ENCODE results near the gene RABAC1. TPM values are rescaled to one million over a fixed set of nuclear protein-coding genes. Genes with fewer than 3 reads are reported as not detected.

RABAC1 gene
- total and polyA plus RNA-seq, 11 donors: 43.2 to 217 (median 87.6) TPM

DNA sequence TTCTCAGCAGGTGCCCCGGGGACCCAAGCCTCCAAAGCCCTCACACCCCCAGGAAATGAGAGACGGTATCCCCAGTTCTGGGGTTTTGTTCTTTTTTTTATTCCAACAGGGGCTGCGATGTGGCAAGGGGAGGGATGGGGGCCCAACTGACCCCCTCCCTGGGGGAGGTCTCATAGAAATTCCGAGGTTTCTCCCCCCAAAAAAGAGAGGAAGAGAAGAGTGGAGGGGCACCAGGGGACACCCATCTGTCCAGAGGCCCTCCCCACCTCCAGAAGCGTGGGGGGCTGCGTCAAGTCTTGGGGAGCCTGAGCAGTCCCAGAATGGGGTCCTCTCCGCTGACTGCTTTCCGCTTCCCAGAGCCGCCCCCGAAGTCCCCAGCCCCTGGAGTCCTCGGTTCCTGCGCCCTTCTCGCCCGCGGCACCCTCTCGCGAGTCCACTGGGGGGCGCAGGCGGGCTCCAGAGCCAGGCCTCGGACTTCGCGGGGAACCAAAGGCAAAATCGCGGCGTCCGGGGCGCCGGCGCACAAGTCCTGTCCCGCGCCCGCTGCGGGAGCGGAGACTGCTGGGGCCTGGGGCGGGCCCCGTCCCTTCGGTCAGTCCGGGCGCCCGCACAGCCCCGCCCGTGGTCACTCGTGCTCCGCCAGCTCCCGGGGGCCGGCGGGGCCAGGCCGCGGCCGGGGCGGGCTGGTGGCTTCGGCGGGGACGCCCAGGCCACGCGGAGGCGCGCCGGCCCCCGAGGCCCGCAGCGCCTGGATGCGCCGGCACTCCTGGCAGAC, 39.3 kb upstream of the RABAC1 start:
- WGBS, 4 donors: 2 to 15% (median 5%) methylated on average over 6 to 64 of the region's 64 CpGs
- peaks cover 7 to 85% (median 25%) of the 10 kb centered on the region in 9 donors for H3K27me3 ChIP-seq
- peaks cover 0 to 25% (median 3%) of the 10 kb centered on the region in 12 donors for H3K4me1 ChIP-seq
- peak overlapping the region in 2 of 12 donors; percentile 30 to 37 for H3K4me3 ChIP-seq
- H3K9me3 ChIP-seq: no peaks in the 10 kb centered on the region
- no peaks in the 10 kb centered on the region for H3K36me3 ChIP-seq
- peak in 1 of 4 donors; percentile 15 for ATAC-seq
- no peak overlapping the region for H3K27ac ChIP-seq
- intact Hi-C loops (cut with DNase I): loop anchor here in 8 of 10 donors (2.0 to 5.0 kb wide), 5 partner anchors 34 to 79 kb away; partner anchors contain the start of gene ZNF574 (in 1 of the 8)
- peak in 2 of 5 donors; percentile 43 to 63 for DNase-seq
- TF ChIP-seq, protein P1, sequence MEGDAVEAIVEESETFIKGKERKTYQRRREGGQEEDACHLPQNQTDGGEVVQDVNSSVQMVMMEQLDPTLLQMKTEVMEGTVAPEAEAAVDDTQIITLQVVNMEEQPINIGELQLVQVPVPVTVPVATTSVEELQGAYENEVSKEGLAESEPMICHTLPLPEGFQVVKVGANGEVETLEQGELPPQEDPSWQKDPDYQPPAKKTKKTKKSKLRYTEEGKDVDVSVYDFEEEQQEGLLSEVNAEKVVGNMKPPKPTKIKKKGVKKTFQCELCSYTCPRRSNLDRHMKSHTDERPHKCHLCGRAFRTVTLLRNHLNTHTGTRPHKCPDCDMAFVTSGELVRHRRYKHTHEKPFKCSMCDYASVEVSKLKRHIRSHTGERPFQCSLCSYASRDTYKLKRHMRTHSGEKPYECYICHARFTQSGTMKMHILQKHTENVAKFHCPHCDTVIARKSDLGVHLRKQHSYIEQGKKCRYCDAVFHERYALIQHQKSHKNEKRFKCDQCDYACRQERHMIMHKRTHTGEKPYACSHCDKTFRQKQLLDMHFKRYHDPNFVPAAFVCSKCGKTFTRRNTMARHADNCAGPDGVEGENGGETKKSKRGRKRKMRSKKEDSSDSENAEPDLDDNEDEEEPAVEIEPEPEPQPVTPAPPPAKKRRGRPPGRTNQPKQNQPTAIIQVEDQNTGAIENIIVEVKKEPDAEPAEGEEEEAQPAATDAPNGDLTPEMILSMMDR (IDR thresholded peaks at IDR 0.05): peak; percentile 44 to 73 (median 56)
- no peak for TF ChIP-seq POLR2A (IDR thresholded peaks at IDR 0.05)

GRCh38 chr19:41997851-41998229, 38.7 kb upstream of the RABAC1 start:
- WGBS, 4 donors: 3 to 4% (median 4%) methylated on average over 14 of the region's 14 CpGs
- DNase-seq (no peak), ATAC-seq (no peak)
- peaks cover 7 to 86% (median 29%) of the 10 kb centered on the region in 9 donors for H3K27me3 ChIP-seq
- no peaks in the 10 kb centered on the region for H3K9me3 ChIP-seq
- intact Hi-C loops (cut with DNase I): loop anchor here in 8 of 10 donors (2.0 to 5.0 kb wide), 5 partner anchors 34 to 79 kb away; partner anchors contain the start of gene ZNF574 (in 1 of the 8)
- H3K36me3 ChIP-seq: no peaks in the 10 kb centered on the region
- H3K27ac ChIP-seq: no peak overlapping the region
- H3K4me1 ChIP-seq: peaks cover 0 to 25% (median 3%) of the 10 kb centered on the region in 12 donors
- no peak overlapping the region for H3K4me3 ChIP-seq
- TF ChIP-seq POLR2A (IDR thresholded peaks at IDR 0.05): no peak
- TF ChIP-seq, protein P1 (IDR thresholded peaks at IDR 0.05): no peak

DNA sequence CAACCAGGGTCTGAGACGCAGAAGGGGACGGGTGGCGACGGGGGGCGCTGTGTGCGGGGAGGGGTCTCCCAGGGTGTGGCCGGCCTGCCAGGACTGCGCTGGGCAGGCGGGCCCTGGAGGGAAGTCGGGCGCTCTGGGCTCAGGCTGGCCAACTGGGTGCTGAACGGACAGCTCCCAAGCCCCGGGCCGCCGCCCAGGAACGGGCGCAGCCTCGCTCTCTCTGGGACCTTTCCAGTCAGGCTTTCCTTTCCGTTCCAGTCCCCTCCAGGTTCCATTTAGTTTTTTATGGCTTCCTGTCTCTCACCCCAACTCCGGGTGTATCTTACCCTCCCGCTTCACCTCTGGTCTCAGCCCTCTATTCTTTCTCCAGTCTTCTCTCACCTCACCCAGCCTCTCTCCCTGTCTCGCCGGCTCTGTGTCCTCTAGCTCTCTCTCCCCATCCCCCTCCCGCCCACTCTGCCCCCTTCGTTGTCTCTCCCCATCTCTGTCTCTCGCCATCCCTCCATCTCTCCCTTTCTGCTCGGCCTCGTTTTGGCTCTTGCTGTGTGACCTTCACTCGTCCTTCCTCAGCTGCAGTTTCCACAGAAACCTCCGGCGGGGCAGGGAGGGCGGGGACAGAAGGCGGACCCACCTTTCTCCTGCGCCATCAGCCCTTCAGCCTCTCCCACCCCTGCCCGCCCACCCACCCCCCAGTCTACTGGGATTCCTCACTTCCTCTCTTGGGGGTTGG, 38.2 kb upstream of the RABAC1 start:
- ATAC-seq: peak in 3 of 4 donors; percentile 16 to 42 (median 26)
- intact Hi-C loops (cut with DNase I): loop anchor here in 4 of 10 donors (5.0 kb wide), 3 partner anchors 35 to 80 kb away; partner anchors contain the start of gene ZNF574 (in 1 of the 4)
- no peak overlapping the region for H3K27ac ChIP-seq
- WGBS, 4 donors: 1 to 5% (median 2%) methylated on average over 27 to 35 of the region's 35 CpGs
- no peaks in the 10 kb centered on the region for H3K9me3 ChIP-seq
- DNase-seq: peak in 2 of 5 donors; percentile 55 to 56
- H3K36me3 ChIP-seq: no peaks in the 10 kb centered on the region
- peaks cover 7 to 87% (median 29%) of the 10 kb centered on the region in 9 donors for H3K27me3 ChIP-seq
- H3K4me1 ChIP-seq: peaks cover 0 to 27% (median 3%) of the 10 kb centered on the region in 12 donors
- no peak for TF ChIP-seq POLR2A (IDR thresholded peaks at IDR 0.05)
- TF ChIP-seq, protein P1 (IDR thresholded peaks at IDR 0.05): no peak
- peak overlapping the region in 5 of 12 donors; percentile 19 to 36 (median 22) for H3K4me3 ChIP-seq

Data from heart left ventricle (tissue), 16 donors.